ENCODE results near the gene ZCWPW1. TPM values are rescaled to one million over a fixed set of nuclear protein-coding genes. Genes with fewer than 3 reads are reported as not detected.

ZCWPW1 gene
- total and polyA plus RNA-seq, 2 experiments from 2014 or later = 1.9 to 4.2 TPM

DNA sequence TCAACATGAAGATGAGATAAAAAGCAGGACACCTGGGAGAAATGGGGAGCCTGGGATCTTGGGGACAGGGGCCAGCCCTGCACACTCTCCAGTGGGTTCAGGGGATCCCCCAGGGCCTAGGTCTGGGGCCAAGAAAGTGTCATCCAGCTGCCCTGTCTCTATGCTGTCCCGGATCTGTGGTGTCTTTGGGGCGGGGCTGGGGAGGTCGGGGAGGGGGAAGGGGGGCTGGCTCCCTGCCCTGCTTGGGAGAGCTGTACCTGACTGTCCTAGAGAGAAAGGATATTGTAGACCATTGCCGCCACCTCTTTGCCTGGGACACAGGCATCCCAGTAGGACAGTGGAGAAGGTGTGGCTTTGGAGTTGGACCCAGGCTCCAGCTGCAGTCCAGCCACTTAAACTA, 42.5 kb upstream of the ZCWPW1 start:
- Histone ChIP-seq H3K9me3 (ENCODE audit: low read depth) (no peaks in the 10 kb centered on the region), H2AFZ (no peak overlapping the region), H3K9ac (no peak overlapping the region), H3K4me1 (ENCODE audit: insufficient read depth) (peaks cover 5% of the 10 kb centered on the region; the same call in 1 of the 2 replicates), H3K27ac (no peak overlapping the region), H4K20me1 (ENCODE audit: insufficient read depth) (no peaks in the 10 kb centered on the region), H3K36me3 (ENCODE audit: low read depth) (no peaks in the 10 kb centered on the region; the same call in 1 of the 2 replicates), H3K9me2 (ENCODE audit: insufficient read depth) (no peaks in the 10 kb centered on the region), H3K27me3 (replicated peaks; ENCODE audit: insufficient read depth) (no peaks in the 10 kb centered on the region), H3F3A (ENCODE audit: insufficient read depth) (peaks cover 8% of the 10 kb centered on the region; the same call in 1 of the 2 replicates), H3K79me2 (ENCODE audit: insufficient read depth) (peaks cover 23% of the 10 kb centered on the region), H3K4me3 (no peak overlapping the region), H3K4me2 (ENCODE audit: unreplicated experiment) (no peak overlapping the region)
- TF ChIP-seq EZH2phosphoT487 (IDR thresholded peaks at IDR 0.05; ENCODE audit: insufficient read depth, low read depth) (no peak), EZH2 (IDR thresholded peaks at IDR 0.05; ENCODE audit: insufficient read depth, poor library complexity, severe bottlenecking) (no peak)
- WGBS, 2 experiments (ENCODE audit: low coverage in 1 of 2, low lambda C conversion rate in 2 of 2, missing lambda C conversion rate in 2 of 2) = 56 to 63% methylated on average over 2 to 4 of the region's 4 CpGs
- no peak for DNase-seq
- in situ Hi-C loops (cut with MboI) = loop anchor here (10.0 to 25.0 kb wide), 2 partner anchors 224 to 391 kb away; partner anchors contain the start of genes GIGYF1, SLC12A9 and TRIP6

DNA sequence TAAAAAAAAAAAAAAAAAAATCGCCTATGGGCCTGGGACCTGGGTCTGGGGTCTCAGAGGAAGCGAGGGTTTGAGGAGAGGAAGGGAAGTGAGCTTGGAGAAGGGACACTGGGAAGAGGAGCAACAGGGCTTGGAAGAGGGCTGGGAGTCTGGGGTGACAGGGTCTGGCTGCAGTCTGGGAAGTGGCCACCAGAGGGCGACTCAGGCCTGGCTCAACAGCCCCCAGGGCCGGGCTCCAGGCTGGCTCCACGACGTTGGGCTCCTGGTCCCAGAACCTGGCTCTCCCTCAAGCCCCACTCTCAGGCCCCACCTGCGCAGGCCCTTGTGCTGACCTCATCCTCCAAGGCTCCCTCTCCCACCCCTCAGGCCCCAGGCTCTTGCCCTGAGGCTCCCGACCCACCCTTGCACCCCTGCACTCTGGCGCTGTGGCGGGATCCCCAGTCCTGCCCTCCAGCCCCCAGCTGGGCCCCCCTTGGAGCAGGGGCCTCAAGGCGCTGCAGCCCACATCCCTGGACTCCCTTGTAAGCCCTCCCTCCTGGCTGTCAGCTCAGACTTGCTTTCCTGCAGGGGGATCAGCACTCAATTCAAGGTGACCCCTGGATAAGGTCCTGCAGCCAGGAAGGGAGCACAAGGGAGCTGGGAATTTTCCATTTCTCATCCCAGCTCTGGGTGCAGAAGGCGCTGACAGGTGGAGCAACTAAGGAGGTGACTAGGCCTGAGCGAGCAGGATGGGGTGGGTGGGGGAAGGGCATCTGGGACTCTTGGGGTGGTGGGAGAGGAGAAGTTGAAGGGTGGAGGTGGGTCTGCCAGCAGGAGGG, 40.9 kb upstream of the ZCWPW1 start:
- WGBS, 2 experiments (ENCODE audit: low coverage in 1 of 2, low lambda C conversion rate in 2 of 2, missing lambda C conversion rate in 2 of 2) = 37 to 54% methylated on average over 11 to 13 of the region's 13 CpGs
- in situ Hi-C loops (cut with MboI) = loop anchor here (10.0 to 25.0 kb wide), 2 partner anchors 225 to 393 kb away; partner anchors contain the start of genes GIGYF1, SLC12A9 and TRIP6

DNA sequence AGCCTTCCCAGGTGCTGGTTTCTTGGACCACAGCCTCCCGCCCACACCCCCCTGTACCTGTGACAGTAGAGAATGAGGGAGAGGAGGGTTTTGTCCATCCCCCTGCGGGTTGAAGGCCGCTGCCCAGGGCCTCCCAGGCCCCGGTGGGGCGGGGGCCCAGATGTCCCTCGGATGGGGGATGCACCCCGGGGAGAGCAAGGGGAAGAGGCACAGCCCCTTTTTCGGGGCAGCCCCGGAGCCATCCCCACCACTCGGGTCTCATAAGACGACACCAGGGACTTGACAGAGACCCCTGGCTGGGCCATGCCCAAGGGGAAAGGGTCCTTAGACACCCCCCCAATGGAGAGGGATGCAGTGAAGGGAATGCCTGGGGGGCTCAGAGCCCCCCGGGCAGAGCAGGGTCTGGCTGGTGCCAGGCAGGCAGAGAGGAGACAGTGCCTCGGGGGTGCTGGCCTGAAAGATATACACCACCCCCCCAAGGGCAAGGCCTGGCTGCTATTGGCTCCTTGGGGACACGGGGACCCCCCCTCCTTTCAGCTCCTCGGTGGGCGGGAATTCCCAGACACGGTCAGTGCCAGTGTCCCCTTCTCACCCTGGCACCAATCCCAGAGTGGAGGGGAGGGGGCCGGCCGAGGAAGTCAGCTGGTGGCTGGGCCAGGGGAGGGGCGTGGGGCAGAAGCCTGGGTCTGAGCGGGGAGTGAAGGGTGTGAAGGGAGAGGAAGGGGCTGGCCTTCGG, 39.3 kb upstream of the ZCWPW1 start:
- Histone ChIP-seq H3K4me1 (ENCODE audit: insufficient read depth) (peaks cover 18% of the 10 kb centered on the region), H3K36me3 (ENCODE audit: low read depth) (peaks cover 2% of the 10 kb centered on the region; the same call in 1 of the 2 replicates), H4K20me1 (ENCODE audit: insufficient read depth) (no peaks in the 10 kb centered on the region), H3F3A (ENCODE audit: insufficient read depth) (peaks cover 22% of the 10 kb centered on the region), H3K9me2 (ENCODE audit: insufficient read depth) (no peaks in the 10 kb centered on the region), H3K27ac (no peak overlapping the region), H3K9ac (no peak overlapping the region), H2AFZ (no peak overlapping the region), H3K79me2 (ENCODE audit: insufficient read depth) (no peaks in the 10 kb centered on the region), H3K4me3 (no peak overlapping the region), H3K27me3 (replicated peaks; ENCODE audit: insufficient read depth) (no peaks in the 10 kb centered on the region), H3K9me3 (ENCODE audit: low read depth) (no peaks in the 10 kb centered on the region), H3K4me2 (ENCODE audit: unreplicated experiment) (no peak overlapping the region)
- in situ Hi-C loops (cut with MboI) = loop anchor here (25.0 kb wide), 1 partner anchor 394 kb away; the partner anchor contains the start of genes SLC12A9 and TRIP6
- WGBS, 2 experiments (ENCODE audit: low coverage in 1 of 2, low lambda C conversion rate in 2 of 2, missing lambda C conversion rate in 2 of 2) = 62 to 73% methylated on average over 10 to 22 of the region's 22 CpGs
- no peak for DNase-seq
- TF ChIP-seq EZH2 (IDR thresholded peaks at IDR 0.05; ENCODE audit: insufficient read depth, poor library complexity, severe bottlenecking) = no peak
- no peak for TF ChIP-seq EZH2phosphoT487 (IDR thresholded peaks at IDR 0.05; ENCODE audit: insufficient read depth, low read depth)

More for the DNA sequence above, 40.9 kb upstream of the ZCWPW1 start:
- peak; percentile 79 for DNase-seq
- Histone ChIP-seq H3K27me3 (replicated peaks; ENCODE audit: insufficient read depth) (no peaks in the 10 kb centered on the region), H3F3A (ENCODE audit: insufficient read depth) (peaks cover 17% of the 10 kb centered on the region), H4K20me1 (ENCODE audit: insufficient read depth) (no peaks in the 10 kb centered on the region), H3K9me3 (ENCODE audit: low read depth) (no peaks in the 10 kb centered on the region), H3K79me2 (ENCODE audit: insufficient read depth) (peaks cover 7% of the 10 kb centered on the region), H3K36me3 (ENCODE audit: low read depth) (no peaks in the 10 kb centered on the region; the same call in 1 of the 2 replicates), H3K4me3 (no peak overlapping the region), H3K9me2 (ENCODE audit: insufficient read depth) (no peaks in the 10 kb centered on the region), H2AFZ (no peak overlapping the region), H3K27ac (no peak overlapping the region), H3K9ac (no peak overlapping the region), H3K4me1 (ENCODE audit: insufficient read depth) (peaks cover 15% of the 10 kb centered on the region), H3K4me2 (ENCODE audit: unreplicated experiment) (no peak overlapping the region)
- TF ChIP-seq EZH2phosphoT487 (IDR thresholded peaks at IDR 0.05; ENCODE audit: insufficient read depth, low read depth) = no peak
- TF ChIP-seq EZH2 (IDR thresholded peaks at IDR 0.05; ENCODE audit: insufficient read depth, poor library complexity, severe bottlenecking) = no peak
